Ovary (tissue), 9 donors: Measurements from ENCODE around the gene NPFF. TPM values are rescaled to one million over a fixed set of nuclear protein-coding genes. Genes with fewer than 3 reads are reported as not detected.

Experiments used
- DNase-seq, 5 donors: peaks; one replicate each; pipeline ENCODE4 v3.0.0-alpha.2; 2019 to 2020
- H3K27ac ChIP-seq, 2 donors: fragments of 200-600 bp; one replicate each; pipeline versions ENCODE4 v1.5.1 to v1.8.0; 2019 to 2022
- H3K27me3 ChIP-seq: fragments of 200-600 bp; one replicate; pipeline ENCODE4 v1.8.0; 2022
- H3K36me3 ChIP-seq: fragments of 200-600 bp; sonication (generic); one replicate; pipeline ENCODE4 v1.5.1; 2019
- H3K4me1 ChIP-seq: one replicate; pipeline ENCODE4 v1.8.1; 2013; ENCODE audit warnings: mild to moderate bottlenecking, moderate library complexity; ENCODE audit not compliant: insufficient read depth
- H3K4me3 ChIP-seq: fragments of 200-600 bp; sonication (generic); one replicate; pipeline ENCODE4 v1.5.1; 2017
- H3K9me3 ChIP-seq, 2 donors: fragments of 200-600 bp in 1 of 2; sonication (generic) in 1 of 2; one replicate each; pipeline versions ENCODE4 v1.5.1 to v1.8.1; 2013 to 2019; ENCODE audit warnings: mild to moderate bottlenecking in 1 of 2, moderate library complexity in 1 of 2
- EP300 ChIP-seq: sonication (generic); formaldehyde crosslinking; IDR thresholded peaks from one replicate; pipeline ENCODE4 v1.6.1; 2017; ENCODE audit warnings: antibody characterized with exemption
- POLR2A ChIP-seq: fragments of 450-650 bp; IDR thresholded peaks from one replicate; pipeline ENCODE4 v1.6.1; 2017; ENCODE audit warnings: antibody characterized with exemption, mild to moderate bottlenecking, moderate library complexity
- WGBS, 3 donors: extraction: QIAGEN DNeasy Blood & Tissue Kit in 1 of 3; methylation state at CpG; one replicate each; pipeline versions ENCODE4 v1.1.5 to v1.1.7; 2013 to 2017; 5-methylcytosine and 5-hydroxymethylcytosine counted together
- intact Hi-C, 4 donors: fragments of 100-400 bp; cut with DNase I; formaldehyde crosslinking; loops; one replicate each; pipeline versions ENCODE4 v1.11.0 to v1.15.1; 2022 to 2023
- polyA plus RNA-seq, 2 donors: library from polyadenylated mRNA; stranded (reverse); fragments of 200-250 nt in 1 of 2; fragments of 350-450 nt in 1 of 2; fragmentation: Illumina TruSeq in 1 of 2; extraction: RNeasy Lipid Tissue Mini Kit (QIAGEN cat#74804) in 1 of 2; gene quantifications; one replicate each; pipeline ENCODE4 v1.2.3, GENCODE V29; 2013 to 2014
- total RNA-seq, 7 donors: library from RNA; depleted of rRNA in 2 of 7; stranded (reverse); fragments of >200 nt in 2 of 7; fragmentation: NEBNext Ultra II Directional in 3 of 7; extraction: Animal tissue kit (Norgen Biotek cat#: 25700) in 3 of 7; gene quantifications; one replicate each; pipeline versions ENCODE4 v1.1.0 to v1.2.4, GENCODE V29; 2016 to 2023
- TF ChIP-seq, protein P1 (sequence below), 3 donors: fragments of 450-650 bp in 2 of 3; fragments of 200-600 bp in 1 of 3; IDR thresholded peaks; one replicate each; pipeline versions ENCODE4 v1.5.1 to v1.8.0; 2016 to 2022; ENCODE audit warnings: antibody characterized with exemption in 3 of 3, mild to moderate bottlenecking in 1 of 3
- donor health status: DM: no; HTN: no; CAD: no; lungs with moderate emphysema.
- donor health status: DM: no; HTN: no; CAD: no.
- donor health status: Bipolar disorder and iron deficiency.
- donor health status: DM: yes; HTN: yes; CAD: no.
- donor health status: DM: no; HTN: no; CAD: no.
- donor health status: DM: yes; HTN: yes; CAD: no.

NPFF gene
- total and polyA plus RNA-seq, 9 donors, result 0.68 to 1.1 TPM; not detected in 7

GRCh38 chr12:53484686-53485575 is 22.4 kb downstream of the NPFF start:
- H3K36me3 ChIP-seq, result no peaks in the 10 kb centered on the region
- peaks cover 2% of the 10 kb centered on the region for H3K4me1 ChIP-seq
- 77 to 83% (median 81%) methylated on average over 10 of the region's 10 CpGs for WGBS, 3 donors
- H3K4me3 ChIP-seq, result no peak overlapping the region
- DNase-seq, result no peak
- H3K27me3 ChIP-seq, result no peaks in the 10 kb centered on the region
- intact Hi-C loops, result loop anchor here in 1 of 4 donors (5.0 kb wide), 1 partner anchor 33 kb away; the partner anchor contains the start of gene PCBP2
- no peaks in the 10 kb centered on the region for H3K9me3 ChIP-seq
- TF ChIP-seq, protein P1, sequence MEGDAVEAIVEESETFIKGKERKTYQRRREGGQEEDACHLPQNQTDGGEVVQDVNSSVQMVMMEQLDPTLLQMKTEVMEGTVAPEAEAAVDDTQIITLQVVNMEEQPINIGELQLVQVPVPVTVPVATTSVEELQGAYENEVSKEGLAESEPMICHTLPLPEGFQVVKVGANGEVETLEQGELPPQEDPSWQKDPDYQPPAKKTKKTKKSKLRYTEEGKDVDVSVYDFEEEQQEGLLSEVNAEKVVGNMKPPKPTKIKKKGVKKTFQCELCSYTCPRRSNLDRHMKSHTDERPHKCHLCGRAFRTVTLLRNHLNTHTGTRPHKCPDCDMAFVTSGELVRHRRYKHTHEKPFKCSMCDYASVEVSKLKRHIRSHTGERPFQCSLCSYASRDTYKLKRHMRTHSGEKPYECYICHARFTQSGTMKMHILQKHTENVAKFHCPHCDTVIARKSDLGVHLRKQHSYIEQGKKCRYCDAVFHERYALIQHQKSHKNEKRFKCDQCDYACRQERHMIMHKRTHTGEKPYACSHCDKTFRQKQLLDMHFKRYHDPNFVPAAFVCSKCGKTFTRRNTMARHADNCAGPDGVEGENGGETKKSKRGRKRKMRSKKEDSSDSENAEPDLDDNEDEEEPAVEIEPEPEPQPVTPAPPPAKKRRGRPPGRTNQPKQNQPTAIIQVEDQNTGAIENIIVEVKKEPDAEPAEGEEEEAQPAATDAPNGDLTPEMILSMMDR (IDR thresholded peaks at IDR 0.05), result no peak
- TF ChIP-seq EP300, result no peak
- no peak for TF ChIP-seq POLR2A
- no peak overlapping the region for H3K27ac ChIP-seq

GRCh38 chr12:53483979-53484377 is 23.3 kb downstream of the NPFF start:
- Histone ChIP-seq H3K27me3 (no peaks in the 10 kb centered on the region), H3K4me3 (no peak overlapping the region), H3K27ac (no peak overlapping the region), H3K36me3 (no peaks in the 10 kb centered on the region), H3K4me1 (peaks cover 2% of the 10 kb centered on the region), H3K9me3 (no peaks in the 10 kb centered on the region)
- intact Hi-C loops, result no loop called here
- 78 to 83% (median 81%) methylated on average over 4 of the region's 4 CpGs for WGBS, 3 donors
- TF ChIP-seq, protein P1 (IDR thresholded peaks at IDR 0.05), result no peak
- TF ChIP-seq POLR2A, result no peak
- no peak for DNase-seq

DNA sequence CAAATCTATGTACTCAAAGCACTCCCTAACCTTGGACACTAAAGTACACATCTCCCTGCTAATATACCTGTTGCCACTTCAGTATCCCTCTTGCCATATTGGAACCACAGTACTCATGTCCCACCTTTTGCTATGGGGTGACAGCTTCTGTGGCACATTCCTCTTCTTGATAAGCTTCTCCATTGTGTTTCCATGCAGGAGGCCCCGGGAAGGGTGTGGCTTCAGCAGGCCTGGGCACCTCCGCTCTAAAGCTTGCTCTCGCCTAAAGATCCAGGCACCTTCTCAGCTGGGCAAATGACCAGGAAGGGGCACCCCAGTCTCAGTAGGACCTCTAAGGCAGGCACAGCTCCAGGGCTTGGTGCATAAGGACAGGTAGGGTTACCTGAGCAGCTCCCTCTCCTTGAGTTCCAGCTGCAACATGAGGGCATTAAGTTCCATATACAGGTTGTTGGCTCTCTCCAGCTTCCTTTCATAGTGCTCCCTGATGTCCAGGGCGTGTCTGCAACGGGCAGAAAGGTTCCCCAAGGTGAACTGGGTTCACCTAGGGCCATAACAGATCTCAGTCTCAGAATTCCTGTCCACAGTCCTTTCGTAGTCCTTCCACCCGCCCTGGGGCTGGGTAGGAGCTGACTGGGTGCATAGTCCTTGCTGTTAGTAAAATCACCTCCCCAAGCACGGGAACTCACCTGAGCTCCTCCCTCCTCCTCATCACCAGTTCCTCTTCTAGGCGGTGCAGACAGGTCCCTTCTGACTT is 23.9 kb downstream of the NPFF start:
- peak in 1 of 5 donors; percentile 22 for DNase-seq
- H3K4me1 ChIP-seq, result peaks cover 2% of the 10 kb centered on the region
- intact Hi-C loops, result no loop called here
- no peaks in the 10 kb centered on the region for H3K36me3 ChIP-seq
- TF ChIP-seq, protein P1 (IDR thresholded peaks at IDR 0.05), result no peak
- TF ChIP-seq EP300, result no peak
- TF ChIP-seq POLR2A, result no peak
- WGBS, 3 donors, result 72 to 74% (median 73%) methylated on average over 9 of the region's 9 CpGs
- no peak overlapping the region for H3K4me3 ChIP-seq
- H3K27me3 ChIP-seq, result no peaks in the 10 kb centered on the region
- H3K27ac ChIP-seq, result no peak overlapping the region
- no peaks in the 10 kb centered on the region for H3K9me3 ChIP-seq

GRCh38 chr12:53482626-53483168 is 24.6 kb downstream of the NPFF start:
- intact Hi-C loops, result no loop called here
- TF ChIP-seq, protein P1 (IDR thresholded peaks at IDR 0.05), result no peak
- TF ChIP-seq POLR2A (no peak), EP300 (no peak)
- no peak overlapping the region for H3K27ac ChIP-seq
- H3K9me3 ChIP-seq, result no peaks in the 10 kb centered on the region
- H3K4me3 ChIP-seq, result no peak overlapping the region
- DNase-seq, result peak in 2 of 5 donors; percentile 37 to 39
- peaks cover 2% of the 10 kb centered on the region for H3K4me1 ChIP-seq
- no peaks in the 10 kb centered on the region for H3K36me3 ChIP-seq
- 66 to 73% (median 68%) methylated on average over 10 to 18 of the region's 18 CpGs for WGBS, 3 donors
- H3K27me3 ChIP-seq, result no peaks in the 10 kb centered on the region
